T-helper 2 cell treated with Interferon-gamma antibody and Interleukin-4, amounts not matched to agents 100 ng/mL and 5 ng/mL, for 36 hours (primary cell): Measurements from ENCODE around the gene CASS4. TPM values are rescaled to one million over a fixed set of nuclear protein-coding genes. Genes with fewer than 3 reads are reported as not detected.

Experiments used
- intact Hi-C: fragments of 100-400 bp; cut with micrococcal nuclease; formaldehyde crosslinking; loops from one replicate; pipeline ENCODE4 v1.15.1; 2023
- total RNA-seq: library from RNA; stranded (reverse); gene quantifications from 2 replicates; pipeline ENCODE4 v1.2.3, GENCODE V29; 2022

CASS4 gene
- total RNA-seq, 1 donor from 2014 or later = 5.5 TPM

DNA sequence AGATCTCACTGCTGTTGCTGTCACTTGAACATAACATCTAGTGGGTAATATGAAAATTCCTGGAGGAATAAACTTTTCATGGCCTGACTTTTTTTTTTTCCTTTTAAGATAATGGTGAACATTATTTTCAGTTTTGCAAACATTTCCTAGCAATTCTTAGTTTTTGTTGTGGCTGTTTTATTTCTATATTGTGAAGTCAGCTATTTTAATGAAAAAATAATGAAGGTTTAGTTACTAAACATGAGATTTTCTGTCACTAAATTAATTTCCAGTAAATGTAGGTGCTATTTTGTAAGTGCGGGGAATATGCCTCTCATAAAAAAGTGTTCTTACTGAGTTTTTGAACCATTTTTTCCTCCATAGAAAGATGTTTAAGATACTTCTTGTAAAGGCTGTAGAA lies 89.1 kb downstream of the CASS4 start:
- intact Hi-C loops = no loop called here

DNA sequence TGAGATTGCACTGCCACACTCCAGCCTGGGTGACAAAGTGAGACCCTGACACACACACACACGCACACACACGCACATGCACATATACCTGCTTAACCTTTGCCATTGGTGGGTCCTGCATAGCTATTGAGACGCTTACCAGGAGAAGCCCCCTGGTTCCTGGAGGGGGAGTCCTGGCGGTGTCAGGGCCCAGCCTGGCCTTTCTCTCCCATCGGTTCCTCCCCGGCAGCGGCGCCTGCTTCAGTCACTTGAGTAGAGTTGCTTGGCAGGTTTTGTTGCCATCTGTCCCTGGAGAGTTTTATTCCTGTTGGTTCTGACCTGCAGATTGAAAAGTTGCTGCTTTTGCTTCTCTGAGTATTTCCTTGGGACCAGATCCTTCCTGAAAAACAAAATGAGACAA lies 91.9 kb downstream of the CASS4 start:
- intact Hi-C loops = no loop called here

DNA sequence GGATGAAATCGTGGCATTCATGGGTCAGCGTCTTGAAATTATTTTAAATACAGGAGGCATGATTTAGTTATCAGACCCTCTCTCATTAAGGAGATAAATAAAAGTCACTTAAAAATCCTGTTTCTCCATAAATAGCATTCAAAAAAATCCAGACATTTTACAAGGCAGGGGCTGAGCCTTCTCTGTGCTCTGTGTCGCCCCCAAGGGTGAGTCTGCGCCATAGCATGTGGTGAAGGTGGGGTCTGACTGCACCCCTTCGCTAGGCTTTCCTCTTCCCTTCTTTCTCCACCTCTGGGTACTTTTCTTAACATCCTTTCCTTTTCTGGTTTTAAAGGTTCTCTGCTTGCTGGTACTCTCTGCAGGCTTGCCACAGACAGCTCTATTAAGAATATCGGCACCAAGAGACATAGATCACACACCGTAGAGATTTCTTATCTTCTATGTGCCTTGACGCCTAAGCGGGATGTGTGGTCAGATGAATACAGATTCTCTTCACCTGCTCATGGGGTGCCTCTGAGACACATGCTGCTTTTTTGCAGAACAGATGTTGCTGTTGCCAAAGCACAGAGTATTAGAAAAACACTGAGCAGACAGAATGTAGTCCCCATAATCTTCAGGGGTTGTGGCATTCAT lies 92.4 kb downstream of the CASS4 start:
- intact Hi-C loops = no loop called here

DNA sequence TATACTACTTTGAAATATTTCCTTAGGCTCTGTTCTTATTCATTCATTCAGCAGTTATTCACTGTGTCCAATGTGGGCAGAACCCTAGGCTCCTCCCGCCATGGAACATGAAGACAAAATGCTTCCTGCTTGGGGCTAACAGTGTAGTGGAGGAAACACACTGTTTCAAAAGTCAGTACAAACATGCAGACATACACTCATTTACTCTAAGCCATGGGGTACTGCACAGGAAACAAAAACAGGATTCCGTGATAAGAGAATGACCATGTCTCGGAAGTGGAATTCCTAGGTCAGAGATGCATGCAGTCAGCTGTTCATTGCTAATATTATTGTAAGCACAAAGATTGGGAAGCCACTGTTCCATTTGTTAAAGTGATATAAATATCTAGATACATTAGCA lies 94.0 kb downstream of the CASS4 start:
- intact Hi-C loops = no loop called here

Other genes starting within 250 kb of the CASS4 start
- gene MC3R, start 163.5 kb upstream of the CASS4 start, total RNA-seq = not detected in 2 replicates
- gene FAM210B, start 53.3 kb upstream of the CASS4 start, total RNA-seq = 6.7 and 6.8 TPM in 2 replicates
- gene AURKA, start 20.0 kb upstream of the CASS4 start, total RNA-seq = 59.9 and 62.9 TPM in 2 replicates
- 48.6 and 49.4 TPM in 2 replicates for gene CSTF1, start 19.6 kb upstream of the CASS4 start, total RNA-seq
- gene RTF2, start 56.4 kb downstream of the CASS4 start, total RNA-seq = 117 and 120 TPM in 2 replicates
- 1.5 and 1.6 TPM in 2 replicates for gene FAM209A, start 112.5 kb downstream of the CASS4 start, total RNA-seq
- gene FAM209B, start 121.0 kb downstream of the CASS4 start, total RNA-seq = 0.86 and 1.5 TPM in 2 replicates
- gene TFAP2C, start 217.0 kb downstream of the CASS4 start, total RNA-seq = not detected in 2 replicates